Measurements from ENCODE around the gene CDC42BPA.
"Not testable (repeated sequence)": the region's sequence is repeated elsewhere in the genome, so short reads cannot be mapped to it uniquely, and the experiment has no call there.

The CDC42BPA gene

DNA sequence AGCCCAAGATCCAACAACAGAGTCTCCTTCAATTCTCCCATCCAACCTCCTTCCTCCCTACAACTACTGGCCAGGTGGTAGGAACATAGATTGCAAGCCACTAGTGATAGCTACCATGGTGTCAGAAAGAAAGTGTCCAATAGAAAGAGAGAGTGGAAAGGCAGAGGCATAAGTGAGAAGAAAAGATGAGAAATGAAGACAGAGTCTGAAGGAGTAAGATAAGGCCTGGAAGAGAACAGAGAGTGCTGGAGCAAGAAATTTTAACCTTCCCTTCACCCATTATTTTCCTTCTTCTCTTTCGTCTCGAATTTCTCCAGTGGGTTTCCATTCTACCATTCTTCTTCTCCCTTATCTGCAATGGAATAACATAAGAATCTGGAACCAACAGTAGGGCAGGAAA, 57.9 kb downstream of the CDC42BPA start:
- DNase-seq = no peak

- DNase-seq = no peak
Measured at GRCh38 chr1:227257964-227258363, 60.3 kb downstream of the CDC42BPA start.

DNA sequence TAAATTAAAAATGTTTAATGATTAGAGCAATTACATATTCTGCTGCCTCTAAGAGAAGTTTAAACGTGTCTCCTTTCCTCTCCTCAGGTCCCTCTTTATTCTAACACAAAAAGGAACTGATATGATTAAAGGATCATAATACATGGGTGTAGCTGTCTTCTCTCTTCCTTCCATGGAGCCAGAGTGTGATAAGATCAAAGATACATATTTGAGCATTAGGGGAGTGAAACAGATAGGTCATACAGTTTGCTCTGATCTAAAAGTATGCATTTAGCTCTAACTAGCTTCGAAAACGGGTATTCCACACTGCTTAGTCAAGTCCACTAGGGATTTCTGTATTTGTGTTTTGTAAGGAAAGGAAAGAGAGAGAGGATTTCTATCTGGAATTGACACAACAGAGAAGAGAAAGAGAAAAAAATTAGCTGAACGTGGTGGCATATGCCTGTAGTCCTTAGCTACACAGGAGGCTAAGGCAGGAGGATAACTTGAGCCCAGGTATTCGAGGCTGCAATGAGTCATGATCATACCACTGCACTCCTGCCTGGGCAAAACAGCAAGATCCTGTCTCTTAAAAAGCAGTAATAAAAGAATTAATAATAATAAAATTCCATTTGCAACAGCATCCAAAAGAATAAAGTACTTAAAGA, 63.1 kb downstream of the CDC42BPA start:
- DNase-seq = no peak

DNA sequence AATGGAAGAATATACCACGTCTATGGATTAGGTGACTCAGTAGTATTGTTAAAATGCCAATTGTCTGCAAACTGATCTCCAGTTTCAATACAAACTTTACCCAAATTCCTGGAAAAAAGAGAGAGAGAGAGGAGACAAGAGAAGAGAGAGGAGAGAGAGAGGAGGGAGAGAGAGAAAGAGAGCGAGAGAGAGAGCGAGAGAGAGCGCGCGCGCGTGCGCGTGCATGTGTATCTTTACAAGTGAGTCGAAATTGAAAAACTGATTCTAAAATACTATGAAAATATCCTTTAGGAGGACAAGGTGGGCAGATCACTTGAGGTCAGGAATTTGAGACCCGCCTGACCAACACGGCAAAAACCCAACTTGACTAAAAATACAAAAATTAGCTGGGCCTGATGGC, 65.2 kb downstream of the CDC42BPA start:
- no peak for DNase-seq

- DNase-seq = no peak
Measured at GRCh38 chr1:227245613-227246320, 72.5 kb downstream of the CDC42BPA start.

- DNase-seq = no peak
Measured at GRCh38 chr1:227244339-227245118, 73.8 kb downstream of the CDC42BPA start.

- no peak for DNase-seq
Measured at GRCh38 chr1:227242811-227243682, 75.2 kb downstream of the CDC42BPA start.

DNA sequence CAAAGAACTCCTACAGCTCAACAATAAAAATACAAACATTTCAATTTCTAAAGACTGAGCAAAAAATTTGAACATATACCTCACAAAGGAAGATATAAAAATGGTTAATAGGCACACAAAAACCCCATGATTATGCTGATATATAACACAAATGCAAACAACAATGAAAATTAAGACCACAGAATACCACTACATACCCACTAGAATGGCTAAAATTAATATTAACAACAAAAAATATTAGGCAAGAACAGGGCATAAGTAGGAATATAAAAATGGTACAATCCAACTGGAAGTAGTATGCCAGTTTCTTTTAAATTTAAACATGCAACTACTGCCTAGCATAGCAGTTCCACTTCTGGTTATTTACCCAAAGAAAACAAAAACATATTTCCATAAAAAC, 77.3 kb downstream of the CDC42BPA start:
- DNase-seq = no peak

DNA sequence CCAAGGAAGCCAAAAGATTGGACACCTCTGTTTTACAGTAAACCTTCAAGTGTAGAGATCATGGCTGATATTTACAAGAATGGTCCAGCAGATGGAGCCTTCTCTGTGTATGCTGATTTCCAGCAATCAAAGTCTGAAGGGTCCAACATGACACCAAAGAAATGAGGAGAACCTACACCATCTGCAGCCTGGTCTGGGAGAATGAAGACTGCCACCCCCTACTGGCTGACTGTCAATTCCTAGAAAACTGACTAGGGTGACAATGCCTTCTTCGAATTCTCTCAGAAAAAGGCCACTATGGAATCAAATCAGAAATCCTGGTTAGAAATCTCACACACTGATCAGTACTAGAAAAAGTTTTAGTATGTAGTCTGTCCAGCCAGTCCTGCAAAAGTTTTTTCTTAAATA, 83.3 kb downstream of the CDC42BPA start:
- peak; percentile 20 to 35 for DNase-seq

GRCh38 chr1:227231128-227231527, 87.2 kb downstream of the CDC42BPA start:
- not testable (repeated sequence) for DNase-seq

- DNase-seq = no peak
Measured at GRCh38 chr1:227228201-227228600, 90.1 kb downstream of the CDC42BPA start.

- DNase-seq = no peak
Measured at GRCh38 chr1:227227761-227228160, 90.5 kb downstream of the CDC42BPA start.

DNA sequence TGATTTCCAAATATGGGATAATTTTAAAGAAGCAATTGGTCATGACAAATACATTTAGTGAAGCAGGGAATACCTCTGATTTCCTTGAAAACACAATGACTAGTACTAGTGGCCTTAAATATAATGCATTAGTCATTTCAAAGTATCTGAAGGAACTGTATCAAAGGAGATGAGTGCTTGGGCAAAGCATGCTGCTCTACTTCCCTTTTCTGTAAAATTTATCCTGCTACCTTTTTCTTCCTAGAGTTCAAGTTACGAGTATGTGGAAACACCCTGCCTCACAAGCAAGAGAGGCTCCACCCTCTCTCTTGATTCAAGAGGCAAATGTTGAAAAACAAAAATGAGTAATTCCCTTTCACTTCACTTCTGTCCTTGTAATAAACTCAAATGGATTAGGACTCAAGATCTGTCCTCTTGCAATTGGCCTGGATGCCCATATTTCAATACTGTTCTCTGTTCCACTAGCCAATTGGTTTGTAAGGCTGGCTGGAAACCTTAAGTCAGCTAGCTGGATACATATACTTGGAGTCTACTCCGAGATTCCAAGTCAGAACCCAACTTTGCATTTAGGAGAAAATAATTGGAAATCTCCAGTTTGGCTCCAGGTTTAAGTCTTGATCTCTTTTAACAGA, 92.5 kb downstream of the CDC42BPA start:
- DNase-seq = peak; percentile 40 to 41

GRCh38 chr1:227223171-227223806, 95.0 kb downstream of the CDC42BPA start:
- no peak for DNase-seq

DNA sequence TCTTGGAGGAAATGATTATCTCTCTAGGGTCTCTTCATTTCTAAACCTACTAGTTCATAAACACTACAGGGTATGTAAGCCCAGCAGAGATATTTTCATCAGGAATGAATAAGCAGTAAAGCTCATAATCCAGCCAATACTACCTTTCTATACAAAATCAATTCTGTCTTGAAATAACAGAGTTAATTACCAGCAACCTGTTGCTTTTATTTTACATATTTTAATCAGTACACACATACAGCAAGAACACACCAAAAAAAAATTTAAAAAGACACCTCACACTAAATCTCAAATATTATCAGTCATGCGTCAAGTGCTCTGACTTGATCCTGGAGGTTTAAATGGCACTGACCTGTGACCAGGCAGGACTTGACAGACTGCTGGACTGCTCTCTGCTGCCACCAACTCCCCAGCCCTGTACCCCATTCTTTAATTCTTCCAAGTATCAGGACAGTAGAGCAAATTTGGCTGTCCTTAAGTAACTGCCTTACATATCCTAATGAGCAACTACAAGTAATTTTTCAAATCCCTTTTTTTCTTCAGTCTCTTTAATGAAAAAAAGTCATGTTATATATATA, 98.5 kb downstream of the CDC42BPA start:
- no peak for DNase-seq

- DNase-seq = no peak
Measured at GRCh38 chr1:227218870-227219573, 99.3 kb downstream of the CDC42BPA start.

DNA sequence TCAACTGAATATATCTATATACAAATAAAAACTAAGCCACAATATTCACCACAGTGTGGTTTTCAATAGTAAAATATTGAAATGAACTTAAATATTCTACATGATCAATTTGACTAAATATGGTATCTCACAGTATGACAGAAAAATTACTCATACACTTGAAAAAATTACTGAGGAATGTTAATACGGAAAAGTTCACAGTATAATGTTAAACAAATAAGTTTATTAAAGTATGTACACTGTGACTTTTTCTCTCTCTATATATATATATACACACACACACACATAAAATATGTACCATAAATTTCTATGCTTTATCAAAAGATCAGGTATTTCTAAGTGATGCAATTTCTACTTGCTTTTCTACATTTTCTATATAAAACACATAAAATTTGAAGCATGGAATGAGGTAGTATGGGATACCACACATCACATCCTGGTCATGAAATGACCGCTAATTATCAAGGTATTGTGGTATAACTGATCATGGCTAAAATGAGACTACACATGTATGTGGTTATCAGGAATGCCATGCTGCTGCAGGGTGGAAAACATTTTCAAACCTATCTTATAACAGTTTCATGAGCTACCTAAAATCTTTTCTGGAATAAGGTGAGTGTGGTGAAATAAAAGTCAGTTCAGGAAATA, 102.3 kb downstream of the CDC42BPA start:
- no peak for DNase-seq

- DNase-seq = no peak
Measured at GRCh38 chr1:227214207-227214606, 104.1 kb downstream of the CDC42BPA start.

DNA sequence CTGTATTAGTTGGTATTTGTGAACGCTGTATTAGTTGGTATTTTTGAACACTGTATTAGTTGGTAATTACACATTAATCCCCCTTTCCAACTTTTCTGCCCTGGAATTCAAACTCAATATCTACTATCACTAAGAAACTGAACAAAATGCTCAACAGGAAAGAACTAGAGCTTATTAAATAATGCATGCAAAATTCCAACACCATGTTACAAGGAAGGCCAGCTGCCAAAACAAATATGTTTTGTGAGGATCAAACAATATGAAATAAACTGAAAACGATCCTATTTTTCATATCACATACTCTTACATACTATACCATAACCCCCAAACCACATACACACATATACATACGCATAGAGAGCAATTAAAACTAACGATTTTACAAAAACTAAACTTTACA, 104.9 kb downstream of the CDC42BPA start:
- DNase-seq = no peak

GRCh38 chr1:227212164-227212563, 106.1 kb downstream of the CDC42BPA start:
- DNase-seq = no peak

Measured in inflammatory macrophage treated with lipopolysaccharide for 1 hour (primary cell).